Activated CD4-positive, alpha-beta T cell treated with anti-CD3 and anti-CD28 coated beads for 48 hours (primary cell): ENCODE results near the gene PTPRE.

Source experiments
- DNase-seq: peaks from one replicate; pipeline ENCODE4 v3.0.0-alpha.2; 2020

PTPRE gene

GRCh38 chr10:127882801-127883459 lies 24.0 kb upstream of the PTPRE start:
- DNase-seq: no peak

- DNase-seq: no peak
Observed at GRCh38 chr10:127883516-127883915, 23.4 kb upstream of the PTPRE start.

- DNase-seq: no peak
Observed at GRCh38 chr10:127884501-127884900, 22.4 kb upstream of the PTPRE start.

GRCh38 chr10:127886371-127887051 lies 20.4 kb upstream of the PTPRE start:
- no peak for DNase-seq

- DNase-seq: no peak
Observed at GRCh38 chr10:127887541-127888415, 19.1 kb upstream of the PTPRE start.

- DNase-seq: no peak
Observed at GRCh38 chr10:127888521-127889312, 18.2 kb upstream of the PTPRE start.

GRCh38 chr10:127889605-127890195 lies 17.2 kb upstream of the PTPRE start:
- no peak for DNase-seq

GRCh38 chr10:127890216-127890615 lies 16.7 kb upstream of the PTPRE start:
- no peak for DNase-seq

GRCh38 chr10:127890832-127891334 lies 16.0 kb upstream of the PTPRE start:
- DNase-seq: no peak

- no peak for DNase-seq
Observed at GRCh38 chr10:127892743-127893142, 14.2 kb upstream of the PTPRE start, which contains the start of gene CLRN3. Gene CLRN3, minus strand, starts transcription at chr10:127892941. Its CDS starts 157 bp downstream, at chr10:127892784.

GRCh38 chr10:127894146-127894545 lies 12.8 kb upstream of the PTPRE start:
- DNase-seq: no peak

- no peak for DNase-seq
Observed at GRCh38 chr10:127896590-127896989, 10.3 kb upstream of the PTPRE start.

- no peak for DNase-seq
Observed at GRCh38 chr10:127897177-127897576, 9.7 kb upstream of the PTPRE start.

GRCh38 chr10:127899766-127900387 lies 7.0 kb upstream of the PTPRE start:
- DNase-seq: no peak

GRCh38 chr10:127903789-127904188 lies 3.1 kb upstream of the PTPRE start:
- no peak for DNase-seq

GRCh38 chr10:127904311-127905000 lies 2.4 kb upstream of the PTPRE start:
- no peak for DNase-seq

GRCh38 chr10:127905001-127905847 lies 1.7 kb upstream of the PTPRE start:
- no peak for DNase-seq

- DNase-seq: no peak
Observed at GRCh38 chr10:127905848-127906261, 1.0 kb upstream of the PTPRE start.

- DNase-seq: peak; percentile 15
Observed at GRCh38 chr10:127907411-127908105, 655 bp downstream of the PTPRE start.
